SK-N-SH (cell line): ENCODE data around the gene TJAP1. TPM values are rescaled to one million over a fixed set of nuclear protein-coding genes. Genes with fewer than 3 reads are reported as not detected.

Source experiments
- CTCF ChIA-PET: fragments of 300-600, 350-600 bp; formaldehyde crosslinking; extraction: SDS; loops from one replicate; lab custom pipeline; 2021; lab: Yijun Ruan, JAX
- POLR2A ChIA-PET: fragments of 350-600 bp; sonication (Branson Sonifier 250); formaldehyde crosslinking; extraction: SDS; loops from one replicate; lab custom pipeline; 2020; ENCODE audit warnings: antibody characterized with exemption, inconsistent platforms; lab: Yijun Ruan, JAX
- DNase-seq: peaks from one replicate; pipeline ENCODE4 v3.0.0; 2012
- H2AFZ ChIP-seq: fragments of 200-600 bp; sonication (generic); 2 replicates; pipeline ENCODE4 v1.8.1; 2016; ENCODE audit warnings: antibody characterized with exemption, mild to moderate bottlenecking, low read depth
- H3F3A ChIP-seq: fragments of 200-600 bp; sonication (generic); replicated peaks from 2 replicates; pipeline ENCODE3; 2016; ENCODE audit warnings: antibody characterized with exemption, mild to moderate bottlenecking; ENCODE audit not compliant: insufficient read depth
- H3K27ac ChIP-seq, 2 experiments: fragments of 200-500 bp in 1 of 2; fragments of 200-600 bp in 1 of 2; sonication (Bioruptor generic) in 1 of 2; sonication (generic), shearing (Covaris generic) in 1 of 2; 2 replicates each; pipeline versions ENCODE4 v1.5.1 to v1.6.1; 2014 to 2016; ENCODE audit warnings: low read depth in 2 of 2, inconsistent platforms in 1 of 2, low read length in 1 of 2, mild to moderate bottlenecking in 1 of 2, mixed read lengths in 1 of 2
- H3K27me3 ChIP-seq: fragments of 200-600 bp; sonication (generic), shearing (Covaris generic); 2 replicates; pipeline ENCODE4 v1.6.1; 2016; ENCODE audit warnings: mixed run types; ENCODE audit not compliant: insufficient read depth
- H3K36me3 ChIP-seq, 2 experiments: fragments of 200-500 bp in 1 of 2; fragments of 200-600 bp in 1 of 2; sonication (Bioruptor generic) in 1 of 2; sonication (generic) in 1 of 2; replicated peaks in 1 of 2; 2 replicates each; pipeline versions ENCODE3 to v1.5.1; 2014 to 2016; ENCODE audit warnings: low read length in 1 of 2, mild to moderate bottlenecking in 1 of 2; ENCODE audit not compliant: insufficient read depth in 2 of 2, control insufficient read depth in 1 of 2
- H3K4me1 ChIP-seq, 2 experiments: fragments of 200-500 bp in 1 of 2; fragments of 200-600 bp in 1 of 2; sonication (Bioruptor generic) in 1 of 2; sonication (generic), shearing (Covaris generic) in 1 of 2; 2 replicates each; pipeline versions ENCODE4 v1.5.1 to v1.6.1; 2014 to 2016; ENCODE audit warnings: low read depth in 1 of 2, low read length in 1 of 2, mixed run types in 1 of 2; ENCODE audit not compliant: insufficient read depth in 2 of 2, control insufficient read depth in 1 of 2
- H3K4me2 ChIP-seq: fragments of 200-600 bp; sonication (generic), shearing (Covaris generic); 2 replicates; pipeline ENCODE4 v1.6.1; 2017; ENCODE audit warnings: mixed run types
- H3K4me3 ChIP-seq, 2 experiments: fragments of 200-500 bp in 1 of 2; fragments of 200-600 bp in 1 of 2; sonication (Bioruptor generic) in 1 of 2; sonication (generic), shearing (Covaris generic) in 1 of 2; 2 replicates each; pipeline versions ENCODE4 v1.5.1 to v1.8.1; 2014 to 2016; ENCODE audit warnings: low read depth in 2 of 2, inconsistent platforms in 1 of 2, low read length in 1 of 2, mild to moderate bottlenecking in 1 of 2, mixed read lengths in 1 of 2, moderate library complexity in 1 of 2
- H3K79me2 ChIP-seq: fragments of 200-600 bp; sonication (generic); 2 replicates; pipeline ENCODE4 v1.8.1; 2017; ENCODE audit warnings: mild to moderate bottlenecking; ENCODE audit not compliant: insufficient read depth
- H3K9ac ChIP-seq: fragments of 200-600 bp; sonication (generic); 2 replicates; pipeline ENCODE4 v1.6.1; 2017; ENCODE audit warnings: mixed run types
- H3K9me2 ChIP-seq: fragments of 200-600 bp; sonication (generic); 2 replicates; pipeline ENCODE4 v1.6.1; 2017; ENCODE audit warnings: mixed run types
- H3K9me3 ChIP-seq: fragments of 200-600 bp; sonication (generic); 2 replicates; pipeline ENCODE4 v1.6.1; 2017; ENCODE audit warnings: mixed run types, mild to moderate bottlenecking, moderate library complexity
- H4K20me1 ChIP-seq: fragments of 200-600 bp; sonication (generic); 2 replicates; pipeline ENCODE4 v1.6.1; 2017; ENCODE audit warnings: mild to moderate bottlenecking, mixed run types; ENCODE audit not compliant: insufficient read depth
- EP300 ChIP-seq, 2 experiments: IDR thresholded peaks; 2 replicates each; pipeline versions ENCODE4 v1.4.0 to v1.6.1; 2012; ENCODE audit warnings: borderline replicate concordance in 1 of 2, low read depth in 1 of 2, low read length in 1 of 2
- FOSL2 ChIP-seq: IDR thresholded peaks from 2 replicates; pipeline ENCODE4 v1.4.0; 2012; ENCODE audit warnings: low read depth, mild to moderate bottlenecking, moderate library complexity, borderline replicate concordance
- FOXJ3 ChIP-seq: sonication (generic); formaldehyde crosslinking; IDR thresholded peaks from 2 replicates; pipeline ENCODE4 v1.5.1; 2020; ENCODE audit warnings: mild to moderate bottlenecking, missing genetic modification reagents
- JUND ChIP-seq: IDR thresholded peaks from 2 replicates; pipeline ENCODE4 v1.4.0; 2012
- MXI1 ChIP-seq: IDR thresholded peaks from 2 replicates; pipeline ENCODE4 v1.6.1; 2012; ENCODE audit warnings: mild to moderate bottlenecking, low read depth, low read length, improper control_type of control experiment
- RCOR1 ChIP-seq: fragments of 150-350 bp; IDR thresholded peaks from 2 replicates; pipeline ENCODE4 v1.6.1; 2017; ENCODE audit warnings: antibody characterized with exemption, low read length
- RFX5 ChIP-seq: IDR thresholded peaks from 2 replicates; pipeline ENCODE4 v1.6.1; 2012; ENCODE audit warnings: mild to moderate bottlenecking, improper control_type of control experiment, low read length
- YY1 ChIP-seq: IDR thresholded peaks from 2 replicates; pipeline ENCODE4 v1.4.0; 2012; ENCODE audit warnings: low read depth, mild to moderate bottlenecking
- WGBS: methylation state at CpG from one replicate; pipeline ENCODE4 v1.1.6; 2017; ENCODE audit warnings: low lambda C conversion rate; 5-methylcytosine and 5-hydroxymethylcytosine counted together
- polyA plus RNA-seq, 3 experiments: library from polyadenylated mRNA; depleted of rRNA; stranded (reverse); fragments of >200 nt; gene quantifications; 2 replicates each; pipeline ENCODE4 v1.2.3, GENCODE V29; 2012
- TF ChIP-seq, protein P1 (sequence below): IDR thresholded peaks from 2 replicates; pipeline ENCODE4 v1.4.0; 2012; ENCODE audit warnings: low read depth, borderline replicate concordance

The TJAP1 gene
- polyA plus RNA-seq, 1 of the 3 experiments (the other 2 are of a cell fraction), result 39.5 TPM

DNA sequence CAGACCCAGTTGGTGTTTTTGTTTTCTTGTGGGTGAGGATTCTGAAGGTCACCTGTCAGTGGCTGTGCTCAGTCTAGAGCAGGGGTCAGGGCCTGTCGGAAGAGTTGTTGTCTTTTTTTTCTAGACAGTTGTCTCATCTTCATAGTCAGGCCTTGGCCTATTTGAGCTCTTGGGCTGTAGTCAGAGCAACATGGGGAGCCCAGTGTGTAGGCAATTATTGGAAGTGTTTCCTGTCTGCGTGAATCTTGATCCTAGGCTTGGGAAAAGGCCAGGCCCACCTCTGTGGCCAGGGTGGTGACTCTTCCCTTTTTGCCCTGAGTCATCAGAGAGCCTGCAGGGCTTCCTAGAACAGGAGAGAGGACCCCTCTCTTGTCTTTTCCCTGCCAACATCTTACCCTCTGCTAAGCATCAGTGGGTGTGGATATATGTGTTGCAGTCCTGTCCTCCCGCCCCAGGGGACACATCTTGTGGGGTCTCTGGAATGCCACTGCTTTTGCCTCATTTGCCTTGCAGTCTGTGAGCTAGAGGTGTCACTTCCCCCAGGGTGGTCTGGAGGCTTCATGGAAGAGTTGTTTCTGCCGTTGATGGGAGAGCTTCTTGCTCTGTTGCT is 11.4 kb downstream of the TJAP1 start:
- CTCF ChIA-PET, result interaction anchor here (0.6 to 22.4 kb wide), 5 partner anchors 11 to 260 kb away, joined by 3 to 382 read pairs (median 3); partner anchors contain the start of genes DLK2, DNPH1, LRRC73 and TJAP1
- H4K20me1 ChIP-seq, result peaks cover 29% of the 10 kb centered on the region; the same call in 1 of the 2 replicates
- DNase-seq, result no peak
- H3K36me3 ChIP-seq, result no peaks in the 10 kb centered on the region
- no peaks in the 10 kb centered on the region for H3K27me3 ChIP-seq
- no peaks in the 10 kb centered on the region for H3F3A ChIP-seq
- H3K4me1 ChIP-seq, result peaks cover 17 to 24% of the 10 kb centered on the region in 2 experiments
- POLR2A ChIA-PET, result interaction anchor here (0.9 to 2.0 kb wide), 9 partner anchors 10 to 119 kb away, joined by 3 to 10 read pairs (median 4); partner anchors contain the start of genes ABCC10, LRRC73, POLR1C and TJAP1
- no peaks in the 10 kb centered on the region for H3K9me3 ChIP-seq
- TF ChIP-seq FOSL2 (no peak; the same call in 1 of the 2 replicates), YY1 (no peak)
- 67% methylated on average over 3 of the region's 4 CpGs for WGBS
- no peak overlapping the region for H2AFZ ChIP-seq
- peaks cover 54% of the 10 kb centered on the region for H3K79me2 ChIP-seq
- H3K27ac ChIP-seq, result no peak overlapping the region; a peak in 1 of 4 replicates
- H3K9me2 ChIP-seq, result no peaks in the 10 kb centered on the region
- no peak overlapping the region for H3K9ac ChIP-seq
- H3K4me2 ChIP-seq, result no peak overlapping the region
- H3K4me3 ChIP-seq, result no peak overlapping the region; a peak in 1 of 4 replicates

DNA sequence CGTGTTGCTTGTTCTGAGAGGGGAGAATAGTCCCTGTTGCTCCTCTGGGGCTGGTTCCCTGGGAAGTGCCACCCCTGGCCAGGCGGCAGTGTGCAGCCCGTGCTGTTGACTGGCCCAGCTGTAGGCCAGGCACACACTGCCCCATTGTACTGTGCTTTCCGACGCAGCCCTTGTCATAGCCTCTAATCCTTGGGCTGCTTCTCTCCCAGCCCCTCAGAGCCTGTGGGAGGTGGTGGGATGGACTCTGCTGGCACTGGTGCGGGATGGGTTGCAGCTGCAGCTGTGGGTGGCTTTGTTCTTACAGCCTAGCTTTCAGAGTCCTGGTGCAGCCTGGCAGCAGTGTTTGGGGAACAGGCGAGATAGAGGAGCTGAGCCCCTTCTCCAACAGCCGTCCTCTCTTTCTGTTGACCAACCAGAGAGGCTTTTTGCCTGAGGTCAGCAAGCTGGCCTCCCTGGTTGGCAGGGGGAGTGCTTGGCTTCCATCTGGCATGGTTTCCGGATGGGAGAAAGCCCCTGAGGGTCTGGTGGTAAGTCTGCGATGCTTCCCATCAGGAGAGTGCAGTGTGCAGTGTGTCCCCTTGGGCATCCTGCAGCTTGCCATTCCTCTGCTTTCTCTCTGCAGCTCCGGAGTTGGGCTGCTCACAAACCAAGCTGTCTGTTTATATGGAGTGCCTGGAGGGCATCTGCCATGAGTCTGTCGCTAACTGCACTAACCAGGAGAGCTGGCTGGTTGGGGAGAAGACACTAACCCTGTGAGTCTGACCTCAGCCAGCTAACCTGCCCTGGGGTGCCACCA is 12.1 kb downstream of the TJAP1 start:
- Histone ChIP-seq H2AFZ (no peak overlapping the region), H3K27ac (no peak overlapping the region; a peak in 1 of 4 replicates), H3K36me3 (no peaks in the 10 kb centered on the region), H3K4me3 (no peak overlapping the region; a peak in 1 of 4 replicates), H3K9ac (no peak overlapping the region), H3K4me1 (peaks cover 22 to 24% of the 10 kb centered on the region in 2 experiments), H3F3A (no peaks in the 10 kb centered on the region), H3K27me3 (no peaks in the 10 kb centered on the region), H3K4me2 (no peak overlapping the region), H3K9me2 (no peaks in the 10 kb centered on the region), H3K79me2 (peaks cover 53% of the 10 kb centered on the region), H3K9me3 (no peaks in the 10 kb centered on the region), H4K20me1 (peaks cover 35% of the 10 kb centered on the region; the same call in 1 of the 2 replicates)
- peak; percentile 89 for DNase-seq
- TF ChIP-seq MXI1, result peak; percentile 15; the same call in 1 of the 2 replicates
- TF ChIP-seq EP300 (IDR thresholded peaks at IDR 0.05; ENCODE audit: borderline replicate concordance in 1 of 2, low read depth in 1 of 2, low read length in 1 of 2), result peak in 1 of 2 experiments; percentile 50; a peak in 1 of 4 replicates
- TF ChIP-seq RFX5, result peak; percentile 58; the same call in 1 of the 2 replicates
- TF ChIP-seq RCOR1, result peak; percentile 71; the same call in 1 of the 2 replicates
- TF ChIP-seq FOXJ3 (CRISPR knock-in tag), result peak; percentile 57; the same call in 1 of the 2 replicates
- TF ChIP-seq, protein P1, sequence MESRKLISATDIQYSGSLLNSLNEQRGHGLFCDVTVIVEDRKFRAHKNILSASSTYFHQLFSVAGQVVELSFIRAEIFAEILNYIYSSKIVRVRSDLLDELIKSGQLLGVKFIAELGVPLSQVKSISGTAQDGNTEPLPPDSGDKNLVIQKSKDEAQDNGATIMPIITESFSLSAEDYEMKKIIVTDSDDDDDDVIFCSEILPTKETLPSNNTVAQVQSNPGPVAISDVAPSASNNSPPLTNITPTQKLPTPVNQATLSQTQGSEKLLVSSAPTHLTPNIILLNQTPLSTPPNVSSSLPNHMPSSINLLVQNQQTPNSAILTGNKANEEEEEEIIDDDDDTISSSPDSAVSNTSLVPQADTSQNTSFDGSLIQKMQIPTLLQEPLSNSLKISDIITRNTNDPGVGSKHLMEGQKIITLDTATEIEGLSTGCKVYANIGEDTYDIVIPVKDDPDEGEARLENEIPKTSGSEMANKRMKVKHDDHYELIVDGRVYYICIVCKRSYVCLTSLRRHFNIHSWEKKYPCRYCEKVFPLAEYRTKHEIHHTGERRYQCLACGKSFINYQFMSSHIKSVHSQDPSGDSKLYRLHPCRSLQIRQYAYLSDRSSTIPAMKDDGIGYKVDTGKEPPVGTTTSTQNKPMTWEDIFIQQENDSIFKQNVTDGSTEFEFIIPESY, result no peak
- TF ChIP-seq JUND, result no peak
- ChIA-PET CTCF (interaction anchor here (0.6 to 22.4 kb wide), 6 partner anchors 12 to 260 kb away, joined by 3 to 382 read pairs (median 4); partner anchors contain the start of genes DLK2, DNPH1, LRRC73 and TJAP1), POLR2A (interaction anchor here (0.6 to 2.0 kb wide), 10 partner anchors 8 to 120 kb away, joined by 3 to 10 read pairs (median 4); partner anchors contain the start of genes ABCC10, LRRC73, POLR1C and TJAP1)
- WGBS, result 69% methylated on average over 5 of the region's 12 CpGs
